GM10266 (cell line): ENCODE measurements around the gene PHOSPHO2.

Experiments
- DNase-seq: peaks from one replicate; pipeline ENCODE4 v3.0.0; 2012; ENCODE audit errors: extremely low spot score
- CTCF ChIP-seq: IDR thresholded peaks from 2 replicates; pipeline ENCODE4 v1.5.1; 2012; ENCODE audit warnings: mild to moderate bottlenecking, low read depth; ENCODE audit not compliant: control insufficient read depth, insufficient read depth; ENCODE audit errors: missing control alignments

The PHOSPHO2 gene

DNA sequence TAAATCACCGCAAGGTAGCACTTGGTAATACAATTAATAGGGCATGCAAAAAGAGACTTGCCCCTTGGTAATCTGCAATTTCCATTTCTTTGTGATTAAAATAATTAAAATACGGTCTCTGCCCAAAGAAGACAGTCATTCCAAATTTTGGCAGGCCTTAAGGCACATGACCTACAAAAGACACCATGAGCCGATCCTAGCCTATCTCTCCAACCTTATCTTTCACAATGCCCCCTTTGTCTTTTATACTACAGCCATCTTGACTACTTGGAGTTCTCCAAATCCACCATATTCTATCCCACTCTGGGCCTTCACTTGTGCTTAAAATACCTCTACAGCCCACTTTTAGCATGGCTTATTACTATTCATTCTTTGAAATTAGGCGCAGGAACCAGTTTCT is 23.3 kb upstream of the PHOSPHO2 start:
- TF ChIP-seq CTCF: no peak
- DNase-seq: no peak

DNA sequence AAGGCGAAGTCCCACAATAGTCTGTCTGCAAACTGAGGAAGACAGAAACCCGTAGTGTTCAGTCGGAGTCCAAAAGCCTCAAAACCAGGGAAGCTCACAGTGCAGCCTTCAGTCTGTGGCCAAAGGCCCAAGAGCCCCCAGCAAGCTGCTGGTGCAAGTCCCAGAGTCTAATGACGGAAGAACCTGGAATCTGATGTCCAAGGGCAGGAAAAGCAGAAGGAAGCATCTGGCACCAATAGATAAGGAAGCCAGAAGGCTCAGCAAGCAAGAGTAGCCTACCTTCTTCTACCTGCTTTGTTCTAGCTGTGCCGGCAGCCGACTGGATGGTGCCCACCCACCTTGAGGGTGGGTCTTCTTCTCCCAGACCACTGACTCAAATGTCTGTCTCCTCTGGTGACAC is 21.9 kb upstream of the PHOSPHO2 start:
- no peak for DNase-seq
- no peak for TF ChIP-seq CTCF

DNA sequence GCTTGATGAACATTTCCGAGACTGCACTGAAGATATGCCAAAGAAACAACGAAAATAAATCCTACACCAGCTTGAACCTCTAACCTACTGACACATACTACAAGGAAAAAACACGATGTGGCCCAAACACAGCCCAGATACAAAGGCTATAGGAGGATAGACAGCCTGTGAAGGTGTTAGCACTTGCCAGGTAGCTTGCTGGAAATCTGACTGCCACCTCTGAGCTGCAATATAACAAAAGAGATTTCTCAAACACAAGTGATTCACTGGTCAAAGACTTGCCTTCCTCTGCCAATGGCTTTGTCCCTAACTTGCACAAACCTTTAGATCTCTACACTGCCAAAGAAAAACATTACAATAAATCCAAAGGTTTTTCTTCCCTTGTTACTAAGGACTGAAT is 21.2 kb upstream of the PHOSPHO2 start:
- TF ChIP-seq CTCF: no peak
- DNase-seq: no peak

GRCh38 chr2:169673921-169674320 is 20.3 kb upstream of the PHOSPHO2 start:
- DNase-seq: no peak
- no peak for TF ChIP-seq CTCF

DNA sequence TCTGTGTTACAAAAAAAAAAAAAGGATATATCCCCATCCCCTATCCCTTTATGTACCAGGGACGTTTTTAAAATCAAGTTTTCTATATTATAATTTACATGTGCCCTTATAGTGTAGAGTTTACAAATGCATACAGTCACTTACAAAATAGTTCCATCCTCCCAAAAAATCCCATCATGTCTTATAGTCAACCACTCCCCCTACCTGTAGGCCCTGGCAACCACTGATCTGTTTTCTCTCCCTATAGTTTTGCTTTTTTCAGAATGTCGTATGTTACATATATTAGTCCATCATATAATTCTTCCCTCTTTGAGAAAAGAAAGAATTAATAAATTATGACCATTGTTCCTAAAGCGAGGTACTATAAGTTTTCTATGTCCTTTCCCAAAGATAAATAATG is 17.9 kb upstream of the PHOSPHO2 start:
- no peak for TF ChIP-seq CTCF
- no peak for DNase-seq

GRCh38 chr2:169676850-169677249 is 17.4 kb upstream of the PHOSPHO2 start:
- no peak for DNase-seq
- no peak for TF ChIP-seq CTCF

- no peak for TF ChIP-seq CTCF
- no peak for DNase-seq
Observed at GRCh38 chr2:169683054-169683424, 11.2 kb upstream of the PHOSPHO2 start.
